ENCODE results near the gene IRS1. TPM values are rescaled to one million over a fixed set of nuclear protein-coding genes. Genes with fewer than 3 reads are reported as not detected.
A peak's percentile ranks its signal among the peaks of the same experiment; 100 is the strongest.
"Not testable (repeated sequence)": the region's sequence is repeated elsewhere in the genome, so short reads cannot be mapped to it uniquely, and the experiment has no call there.

The IRS1 gene, protein sequence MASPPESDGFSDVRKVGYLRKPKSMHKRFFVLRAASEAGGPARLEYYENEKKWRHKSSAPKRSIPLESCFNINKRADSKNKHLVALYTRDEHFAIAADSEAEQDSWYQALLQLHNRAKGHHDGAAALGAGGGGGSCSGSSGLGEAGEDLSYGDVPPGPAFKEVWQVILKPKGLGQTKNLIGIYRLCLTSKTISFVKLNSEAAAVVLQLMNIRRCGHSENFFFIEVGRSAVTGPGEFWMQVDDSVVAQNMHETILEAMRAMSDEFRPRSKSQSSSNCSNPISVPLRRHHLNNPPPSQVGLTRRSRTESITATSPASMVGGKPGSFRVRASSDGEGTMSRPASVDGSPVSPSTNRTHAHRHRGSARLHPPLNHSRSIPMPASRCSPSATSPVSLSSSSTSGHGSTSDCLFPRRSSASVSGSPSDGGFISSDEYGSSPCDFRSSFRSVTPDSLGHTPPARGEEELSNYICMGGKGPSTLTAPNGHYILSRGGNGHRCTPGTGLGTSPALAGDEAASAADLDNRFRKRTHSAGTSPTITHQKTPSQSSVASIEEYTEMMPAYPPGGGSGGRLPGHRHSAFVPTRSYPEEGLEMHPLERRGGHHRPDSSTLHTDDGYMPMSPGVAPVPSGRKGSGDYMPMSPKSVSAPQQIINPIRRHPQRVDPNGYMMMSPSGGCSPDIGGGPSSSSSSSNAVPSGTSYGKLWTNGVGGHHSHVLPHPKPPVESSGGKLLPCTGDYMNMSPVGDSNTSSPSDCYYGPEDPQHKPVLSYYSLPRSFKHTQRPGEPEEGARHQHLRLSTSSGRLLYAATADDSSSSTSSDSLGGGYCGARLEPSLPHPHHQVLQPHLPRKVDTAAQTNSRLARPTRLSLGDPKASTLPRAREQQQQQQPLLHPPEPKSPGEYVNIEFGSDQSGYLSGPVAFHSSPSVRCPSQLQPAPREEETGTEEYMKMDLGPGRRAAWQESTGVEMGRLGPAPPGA (N-terminal part only)
- total RNA-seq (10 to 100 TPM; 14.2 to 16.0 (median 15.0) TPM), polyA plus RNA-seq (6.2 TPM)
- long read RNA-seq, donor 1, full-length matches to known transcripts: 19 of 27 reads
- long read RNA-seq, donor 1, partial matches to known transcripts: 0 of 27 reads
- long read RNA-seq, donor 1, other reads (novel, unspliced or antisense): 8 of 27 reads
- long read RNA-seq, donor 2, full-length matches to known transcripts: 2 of 3 reads
- long read RNA-seq, donor 2, partial matches to known transcripts: 0 of 3 reads
- long read RNA-seq, donor 2, other reads (novel, unspliced or antisense): 1 of 3 reads
- long read RNA-seq, donor 3, full-length matches to known transcripts: 23 of 33 reads
- long read RNA-seq, donor 3, partial matches to known transcripts: 0 of 33 reads
- long read RNA-seq, donor 3, other reads (novel, unspliced or antisense): 10 of 33 reads
- long read RNA-seq, donor 4, full-length matches to known transcripts: 4 of 11 reads
- long read RNA-seq, donor 4, partial matches to known transcripts: 0 of 11 reads
- long read RNA-seq, donor 4, other reads (novel, unspliced or antisense): 7 of 11 reads

DNA sequence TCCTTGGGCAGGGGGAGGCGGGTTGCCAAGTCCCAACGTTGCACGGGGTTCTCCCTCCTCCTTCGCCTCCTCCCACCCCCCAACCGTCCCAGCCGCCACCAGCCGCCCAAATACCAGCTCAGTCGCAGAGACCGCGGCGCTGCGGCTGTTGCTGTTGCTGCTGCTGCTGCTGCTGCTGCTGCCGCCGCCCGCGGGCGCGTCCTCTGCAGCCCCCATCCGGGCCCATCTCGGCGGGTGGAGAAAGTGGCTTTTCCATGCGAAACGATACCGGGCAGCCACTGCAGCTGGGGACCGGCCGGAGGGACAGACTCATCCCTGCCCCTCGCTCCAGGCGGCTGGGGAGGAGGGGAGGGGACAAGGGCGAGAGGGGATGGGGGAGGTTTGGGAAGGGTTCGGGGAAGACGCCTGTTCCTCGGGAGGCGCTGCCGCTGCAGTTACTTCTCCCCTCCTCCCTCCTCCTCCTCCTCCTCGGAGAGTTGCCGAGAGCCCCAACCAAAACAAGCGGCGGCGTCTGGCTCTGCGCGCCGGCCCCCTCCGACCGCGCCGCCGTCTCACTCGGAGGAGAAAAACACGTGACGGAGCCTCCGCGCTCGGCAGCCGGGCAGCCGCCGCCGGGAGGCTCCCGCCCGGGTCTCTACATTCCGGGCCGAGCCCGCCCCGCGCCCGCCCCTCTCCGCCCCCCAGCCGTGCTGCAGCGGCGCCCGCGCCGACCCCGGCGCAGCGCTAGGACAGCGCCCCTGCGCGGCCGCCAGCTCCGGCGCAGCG lies at the start of gene IRS1:
IRS1 (minus strand) TSS at position 610 of the 765 bp plus-strand sequence. CDS start 1,082 bp downstream, outside the sequence.
- Histone ChIP-seq H3K4me3 (ENCODE audit: low read length) (peak within 1 kb of the TSS; percentile 79), H3K27me3 (ENCODE audit: control insufficient read depth, insufficient read depth) (no peaks in the 10 kb centered on the region), H3K9me3 (ENCODE audit: control insufficient read depth, low read length) (no peaks in the 10 kb centered on the region), H3K27ac (ENCODE audit: low read length) (peak within 1 kb of the TSS; percentile 83), H3K4me1 (ENCODE audit: control insufficient read depth, insufficient read depth, low read length) (peaks cover 3% of the 10 kb centered on the region)
- intact Hi-C loops (cut with DNase I): loop anchor here (5.0 to 10.0 kb wide), 9 partner anchors 55 to 585 kb away; no protein-coding TSS in a partner anchor
- under 1% methylated on average over 82 of the region's 82 CpGs for WGBS
- DNase-seq (peak; percentile 77 to 92 (median 92)), ATAC-seq (peak; percentile 60 to 66)

DNA sequence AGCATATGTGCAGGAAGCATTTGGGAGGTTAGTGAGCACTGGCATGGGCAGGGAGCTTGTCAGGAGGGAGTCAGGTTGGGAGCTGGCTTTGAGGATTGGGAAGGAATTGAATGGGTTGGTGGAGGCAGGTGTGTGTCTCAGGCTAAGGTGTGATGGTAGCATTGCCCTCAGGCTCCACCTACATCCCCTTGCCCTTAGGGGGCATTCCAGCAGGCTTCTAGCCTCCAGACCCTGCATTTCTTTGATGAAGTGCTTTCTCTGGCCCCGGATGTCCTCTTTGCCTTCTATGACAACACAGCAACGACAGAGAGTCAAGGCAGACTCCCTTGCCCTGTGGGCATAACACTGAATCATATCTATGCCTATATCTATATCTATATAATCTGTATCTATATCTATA lies 49.7 kb upstream of the IRS1 start:
- WGBS: 80% methylated on average over 2 of the region's 2 CpGs
- intact Hi-C loops (cut with DNase I): loop anchor here in 1 of 4 donors (10.0 kb wide), 1 partner anchor 115 kb away; no protein-coding TSS in a partner anchor
- Histone ChIP-seq H3K4me3 (ENCODE audit: low read length) (no peak overlapping the region), H3K9me3 (ENCODE audit: control insufficient read depth, low read length) (no peaks in the 10 kb centered on the region), H3K27ac (ENCODE audit: low read length) (no peak overlapping the region), H3K4me1 (ENCODE audit: control insufficient read depth, insufficient read depth, low read length) (no peaks in the 10 kb centered on the region), H3K27me3 (ENCODE audit: control insufficient read depth, insufficient read depth) (no peaks in the 10 kb centered on the region)
- ATAC-seq (no peak), DNase-seq (no peak)

DNA sequence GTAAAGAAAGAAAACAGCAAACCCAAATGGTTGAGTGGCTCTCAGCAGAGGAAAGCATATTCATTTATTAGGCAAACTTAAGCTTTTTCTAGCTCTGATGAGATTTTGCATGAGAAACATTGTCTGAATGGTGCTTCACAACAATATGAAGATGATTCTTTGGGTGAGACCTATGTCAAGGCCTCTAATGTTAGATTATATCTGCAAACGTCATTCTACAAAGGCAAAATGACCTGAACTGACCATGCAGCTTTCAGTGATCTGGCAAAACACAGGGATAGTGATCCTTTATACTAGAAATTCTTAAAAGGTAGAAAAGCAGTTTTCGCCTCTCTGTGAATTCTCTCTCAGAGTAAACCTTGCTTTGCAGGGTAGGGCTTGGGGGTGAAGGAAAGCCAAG lies 47.9 kb upstream of the IRS1 start:
- Histone ChIP-seq H3K27ac (ENCODE audit: low read length) (no peak overlapping the region), H3K9me3 (ENCODE audit: control insufficient read depth, low read length) (no peaks in the 10 kb centered on the region), H3K4me1 (ENCODE audit: control insufficient read depth, insufficient read depth, low read length) (no peaks in the 10 kb centered on the region), H3K4me3 (ENCODE audit: low read length) (no peak overlapping the region), H3K27me3 (ENCODE audit: control insufficient read depth, insufficient read depth) (no peaks in the 10 kb centered on the region)
- DNase-seq: no peak
- WGBS: 82% methylated on average over 2 of the region's 2 CpGs
- intact Hi-C loops (cut with DNase I): loop anchor here in 1 of 4 donors (10.0 kb wide), 1 partner anchor 117 kb away; no protein-coding TSS in a partner anchor
- no peak for ATAC-seq

DNA sequence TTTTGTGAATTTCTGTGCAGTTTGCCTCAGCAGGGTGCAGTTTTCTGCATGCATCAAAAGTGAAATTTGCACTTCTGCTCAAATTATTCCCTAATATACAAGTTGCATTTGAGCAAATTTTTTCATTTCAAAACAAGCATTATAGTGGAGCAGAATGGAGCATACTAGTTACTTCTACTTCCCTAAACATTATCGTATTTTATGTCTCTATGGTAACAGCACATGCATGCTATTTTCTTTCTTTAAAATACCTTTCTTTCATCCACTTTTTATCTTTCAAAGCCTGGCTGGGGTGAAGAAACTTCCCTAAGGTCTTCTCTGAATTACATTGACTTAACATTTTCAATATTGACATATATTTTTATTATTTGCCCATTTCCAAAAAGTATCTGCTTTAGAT lies 47.5 kb upstream of the IRS1 start:
- Histone ChIP-seq H3K4me3 (ENCODE audit: low read length) (no peak overlapping the region), H3K9me3 (ENCODE audit: control insufficient read depth, low read length) (no peaks in the 10 kb centered on the region), H3K4me1 (ENCODE audit: control insufficient read depth, insufficient read depth, low read length) (no peaks in the 10 kb centered on the region), H3K27ac (ENCODE audit: low read length) (no peak overlapping the region), H3K27me3 (ENCODE audit: control insufficient read depth, insufficient read depth) (no peaks in the 10 kb centered on the region)
- DNase-seq (no peak), ATAC-seq (no peak)
- 85% methylated on average over 1 of the region's 1 CpG for WGBS
- intact Hi-C loops (cut with DNase I): loop anchor here in 1 of 4 donors (10.0 kb wide), 1 partner anchor 118 kb away; no protein-coding TSS in a partner anchor

DNA sequence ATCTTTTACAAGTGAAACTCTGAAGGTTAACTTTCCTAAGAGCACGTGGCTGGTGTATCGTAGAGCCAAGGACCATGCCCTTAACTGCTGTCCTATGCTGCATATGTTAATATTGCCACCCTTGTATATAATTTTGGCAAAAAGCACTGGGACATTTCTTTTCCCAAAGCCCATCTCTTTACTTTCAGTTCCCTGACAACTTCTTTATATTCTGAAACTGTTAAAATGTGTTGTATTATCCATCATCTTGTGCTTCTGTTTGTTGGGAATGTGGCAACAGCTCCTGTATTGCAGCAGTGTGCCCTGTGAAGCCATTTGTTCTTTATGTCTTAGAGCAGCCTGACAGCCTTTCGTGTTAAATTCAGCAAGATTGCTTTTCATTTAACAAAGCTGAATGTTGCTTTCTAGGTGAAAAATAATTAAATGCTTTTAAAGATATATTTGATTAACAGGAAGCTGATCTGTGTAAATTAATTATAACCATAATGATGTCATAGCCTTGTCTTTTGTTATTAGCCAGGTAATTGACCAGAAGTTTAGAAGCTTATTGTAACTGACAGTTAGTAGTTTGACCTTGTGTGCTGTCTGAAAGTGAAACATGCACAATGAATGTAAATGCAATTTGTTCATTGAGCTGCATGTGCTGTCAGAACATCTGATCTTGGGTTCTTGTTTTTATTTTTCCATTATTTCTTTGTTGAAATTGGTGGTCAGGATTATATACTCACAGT lies 45.9 kb upstream of the IRS1 start:
- H3K27me3 ChIP-seq (ENCODE audit: control insufficient read depth, insufficient read depth): no peaks in the 10 kb centered on the region

DNA sequence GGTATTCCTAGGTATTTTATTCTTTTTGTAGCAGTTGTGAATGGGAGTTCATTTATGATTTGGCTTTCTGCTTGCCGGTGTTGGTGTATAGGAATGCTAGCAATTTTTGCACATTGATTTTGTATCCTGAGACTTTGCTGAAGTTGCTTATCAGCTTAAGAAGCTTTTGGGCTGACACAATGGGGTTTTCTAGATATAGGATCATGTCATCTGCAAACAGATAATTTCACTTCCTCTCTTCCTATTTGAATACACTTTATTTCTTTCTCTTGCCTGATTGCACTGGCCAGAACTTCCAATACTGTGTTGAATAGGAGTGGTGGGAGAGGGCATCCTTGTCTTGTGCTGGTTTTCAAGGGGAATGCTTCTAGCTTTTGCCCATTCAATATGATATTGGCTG lies 43.4 kb upstream of the IRS1 start:
- H3K9me3 ChIP-seq (ENCODE audit: control insufficient read depth, low read length); DNase-seq; ATAC-seq; H3K27me3 ChIP-seq (ENCODE audit: control insufficient read depth, insufficient read depth); H3K4me1 ChIP-seq (ENCODE audit: control insufficient read depth, insufficient read depth, low read length); H3K4me3 ChIP-seq (ENCODE audit: low read length); H3K27ac ChIP-seq (ENCODE audit: low read length): not testable (repeated sequence)
- intact Hi-C loops (cut with DNase I): loop anchor here in 1 of 4 donors (10.0 kb wide), 1 partner anchor 122 kb away; no protein-coding TSS in a partner anchor
- WGBS: 100% methylated on average over 1 of the region's 1 CpG

More for the DNA sequence above, 45.9 kb upstream of the IRS1 start:
- Histone ChIP-seq H3K27ac (ENCODE audit: low read length) (no peak overlapping the region), H3K4me1 (ENCODE audit: control insufficient read depth, insufficient read depth, low read length) (no peaks in the 10 kb centered on the region), H3K9me3 (ENCODE audit: control insufficient read depth, low read length) (no peaks in the 10 kb centered on the region), H3K4me3 (ENCODE audit: low read length) (no peak overlapping the region)
- DNase-seq: no peak
- WGBS: 74% methylated on average over 3 of the region's 3 CpGs
- ATAC-seq: no peak
- intact Hi-C loops (cut with DNase I): loop anchor here in 1 of 4 donors (10.0 kb wide), 1 partner anchor 119 kb away; no protein-coding TSS in a partner anchor

DNA sequence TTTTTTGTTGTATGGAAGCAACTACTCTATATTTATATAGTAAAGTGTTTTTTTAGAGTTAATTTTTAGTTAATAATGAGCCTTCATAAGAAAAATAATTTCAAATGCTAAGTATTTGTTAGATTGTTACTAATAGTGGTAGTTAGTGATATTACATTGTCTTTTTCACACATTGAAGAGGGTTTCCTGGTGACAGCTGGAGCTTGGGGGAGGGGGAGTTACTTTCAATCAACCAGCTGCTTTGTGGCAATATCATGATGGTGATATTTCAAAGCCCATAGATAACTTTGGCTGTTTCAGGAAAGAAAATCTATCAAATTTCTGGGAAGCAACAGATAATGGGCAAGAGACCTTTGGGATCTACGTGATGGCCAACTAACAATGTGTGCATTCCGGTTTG lies 40.3 kb upstream of the IRS1 start:
- ATAC-seq (no peak), DNase-seq (no peak)
- H3K4me3 ChIP-seq (ENCODE audit: low read length): no peak overlapping the region
- H3K27me3 ChIP-seq (ENCODE audit: control insufficient read depth, insufficient read depth): no peaks in the 10 kb centered on the region
- H3K9me3 ChIP-seq (ENCODE audit: control insufficient read depth, low read length): no peaks in the 10 kb centered on the region
- H3K4me1 ChIP-seq (ENCODE audit: control insufficient read depth, insufficient read depth, low read length): no peaks in the 10 kb centered on the region
- intact Hi-C loops (cut with DNase I): loop anchor here in 1 of 4 donors (10.0 kb wide), 1 partner anchor 125 kb away; no protein-coding TSS in a partner anchor
- no peak overlapping the region for H3K27ac ChIP-seq (ENCODE audit: low read length)
- over 99% methylated on average over 2 of the region's 2 CpGs for WGBS

DNA sequence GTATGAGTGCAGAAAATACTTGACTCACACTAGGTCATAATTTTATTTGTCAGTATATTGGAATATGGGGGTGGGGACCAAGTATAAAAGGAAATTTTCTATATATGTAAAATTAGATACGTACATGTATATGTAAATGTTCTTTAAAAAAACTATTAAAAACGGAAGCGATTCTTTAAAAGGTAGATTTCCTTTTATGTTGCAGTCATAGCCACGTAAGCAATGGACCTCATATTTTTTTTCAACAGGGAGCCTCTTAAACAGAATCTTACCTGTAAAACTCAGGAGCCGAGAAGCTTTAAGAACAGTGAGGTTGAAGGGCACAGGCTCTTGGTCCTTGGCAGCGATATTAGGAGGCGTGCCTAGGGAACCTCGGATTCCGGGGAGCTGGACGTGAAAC lies 39.5 kb upstream of the IRS1 start:
- WGBS: 92% methylated on average over 10 of the region's 10 CpGs
- Histone ChIP-seq H3K4me3 (ENCODE audit: low read length) (no peak overlapping the region), H3K4me1 (ENCODE audit: control insufficient read depth, insufficient read depth, low read length) (no peaks in the 10 kb centered on the region), H3K27ac (ENCODE audit: low read length) (no peak overlapping the region), H3K27me3 (ENCODE audit: control insufficient read depth, insufficient read depth) (no peaks in the 10 kb centered on the region), H3K9me3 (ENCODE audit: control insufficient read depth, low read length) (no peaks in the 10 kb centered on the region)
- intact Hi-C loops (cut with DNase I): no loop called here
- DNase-seq (no peak), ATAC-seq (no peak)

DNA sequence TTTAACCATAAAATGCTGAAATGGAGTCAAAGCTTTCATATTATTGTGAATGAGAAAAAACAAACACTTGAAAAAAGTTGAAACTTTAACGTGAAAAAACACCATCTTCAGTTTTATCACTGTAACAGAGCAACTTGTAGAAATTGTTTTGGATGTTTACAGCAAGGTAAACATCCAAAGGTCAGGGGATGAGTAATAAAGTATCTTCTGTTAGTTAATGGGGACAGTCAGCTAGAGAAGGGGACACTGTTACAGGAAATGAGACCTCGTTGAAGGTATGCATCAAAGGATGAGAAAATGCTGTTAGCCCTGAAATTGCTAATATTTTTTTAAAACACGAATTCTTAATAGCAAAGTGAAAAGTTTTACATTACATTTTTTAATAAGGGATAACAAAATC lies 39.1 kb upstream of the IRS1 start:
- no peak overlapping the region for H3K4me3 ChIP-seq (ENCODE audit: low read length)
- no peaks in the 10 kb centered on the region for H3K27me3 ChIP-seq (ENCODE audit: control insufficient read depth, insufficient read depth)
- no peaks in the 10 kb centered on the region for H3K4me1 ChIP-seq (ENCODE audit: control insufficient read depth, insufficient read depth, low read length)
- intact Hi-C loops (cut with DNase I): no loop called here
- no peaks in the 10 kb centered on the region for H3K9me3 ChIP-seq (ENCODE audit: control insufficient read depth, low read length)
- 85% methylated on average over 3 of the region's 3 CpGs for WGBS
- no peak overlapping the region for H3K27ac ChIP-seq (ENCODE audit: low read length)
- DNase-seq: no peak
- ATAC-seq: no peak
